Stimulated activated naive CD8-positive, alpha-beta T cell treated with anti-CD3 and anti-CD28 coated beads, Interleukin-15, Interleukin-2, amounts not matched to agents 100 ng/mL and 50 ng/mL, for 24 hours (primary cell): ENCODE results near the gene ADGRV1.

Experiments
- H3K27ac Mint-ChIP-seq: one replicate; pipeline ENCODE4 v1.8.0; 2021; ENCODE audit warnings: mild to moderate bottlenecking, mixed read lengths
- H3K27me3 Mint-ChIP-seq: one replicate; pipeline ENCODE4 v1.8.0; 2021; ENCODE audit warnings: mixed read lengths
- H3K36me3 Mint-ChIP-seq: one replicate; pipeline ENCODE4 v1.8.0; 2021; ENCODE audit warnings: low read depth, mixed read lengths
- H3K4me1 Mint-ChIP-seq: one replicate; pipeline ENCODE4 v1.8.0; 2021; ENCODE audit warnings: low read depth, mixed read lengths
- H3K4me3 Mint-ChIP-seq: one replicate; pipeline ENCODE4 v1.8.0; 2021; ENCODE audit warnings: mild to moderate bottlenecking, mixed read lengths
- H3K9me3 Mint-ChIP-seq: one replicate; pipeline ENCODE4 v1.8.0; 2021; ENCODE audit warnings: mixed read lengths

The ADGRV1 gene

DNA sequence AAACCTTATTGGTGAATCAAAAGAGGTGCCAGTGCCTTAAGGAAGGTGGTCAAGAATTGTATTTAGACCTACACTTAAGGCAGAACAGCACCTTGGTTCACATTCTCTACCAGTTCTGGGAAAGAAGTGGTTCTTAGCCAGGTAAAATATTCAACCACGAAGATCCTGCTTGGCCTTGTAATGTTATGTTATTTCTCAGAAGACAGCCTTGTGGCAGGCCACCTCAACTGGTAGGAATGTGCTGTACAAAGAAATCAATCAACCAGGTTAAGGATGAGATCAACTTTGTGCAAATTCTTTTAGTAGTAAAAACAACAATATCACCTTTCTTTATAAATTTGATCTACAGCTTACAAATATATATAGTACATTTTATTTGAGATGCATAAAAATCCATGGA, 577.7 kb downstream of the ADGRV1 start:
- H3K4me3 Mint-ChIP-seq = no peak overlapping the region
- no peaks in the 10 kb centered on the region for H3K36me3 Mint-ChIP-seq
- peaks cover 3% of the 10 kb centered on the region for H3K27me3 Mint-ChIP-seq
- H3K9me3 Mint-ChIP-seq = no peaks in the 10 kb centered on the region
- peaks cover 12% of the 10 kb centered on the region for H3K4me1 Mint-ChIP-seq
- H3K27ac Mint-ChIP-seq = no peak overlapping the region

DNA sequence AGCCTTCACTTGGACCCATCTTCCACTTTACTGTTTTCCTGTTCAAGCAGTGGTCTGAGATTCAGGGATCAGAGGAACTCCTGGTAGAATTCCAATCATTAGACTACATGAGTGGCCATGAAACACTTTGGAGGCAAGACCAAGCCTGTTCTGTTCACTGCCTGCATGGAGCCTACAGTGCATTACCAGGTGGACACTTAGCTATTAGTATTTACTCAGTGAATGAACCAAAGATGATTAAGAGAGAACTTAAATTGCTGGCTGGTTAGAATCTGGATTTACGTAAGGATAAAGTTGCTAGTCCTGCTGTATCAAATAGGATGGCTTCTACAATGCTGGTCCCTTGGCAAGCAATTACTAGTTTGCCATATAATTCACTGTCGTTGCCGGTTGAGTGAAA, 579.0 kb downstream of the ADGRV1 start:
- no peak overlapping the region for H3K4me3 Mint-ChIP-seq
- H3K9me3 Mint-ChIP-seq = no peaks in the 10 kb centered on the region
- H3K27ac Mint-ChIP-seq = no peak overlapping the region
- no peaks in the 10 kb centered on the region for H3K36me3 Mint-ChIP-seq
- no peaks in the 10 kb centered on the region for H3K27me3 Mint-ChIP-seq
- H3K4me1 Mint-ChIP-seq = peaks cover 14% of the 10 kb centered on the region

- no peaks in the 10 kb centered on the region for H3K9me3 Mint-ChIP-seq
- no peak overlapping the region for H3K4me3 Mint-ChIP-seq
- peaks cover 13% of the 10 kb centered on the region for H3K4me1 Mint-ChIP-seq
- no peaks in the 10 kb centered on the region for H3K27me3 Mint-ChIP-seq
- no peaks in the 10 kb centered on the region for H3K36me3 Mint-ChIP-seq
- no peak overlapping the region for H3K27ac Mint-ChIP-seq
Observed at GRCh38 chr5:91139572-91140200, 581.1 kb downstream of the ADGRV1 start.

GRCh38 chr5:91140657-91141056, 582.1 kb downstream of the ADGRV1 start:
- H3K4me3 Mint-ChIP-seq = no peak overlapping the region
- peaks cover 3% of the 10 kb centered on the region for H3K27me3 Mint-ChIP-seq
- peaks cover 13% of the 10 kb centered on the region for H3K4me1 Mint-ChIP-seq
- H3K36me3 Mint-ChIP-seq = no peaks in the 10 kb centered on the region
- no peaks in the 10 kb centered on the region for H3K9me3 Mint-ChIP-seq
- no peak overlapping the region for H3K27ac Mint-ChIP-seq

DNA sequence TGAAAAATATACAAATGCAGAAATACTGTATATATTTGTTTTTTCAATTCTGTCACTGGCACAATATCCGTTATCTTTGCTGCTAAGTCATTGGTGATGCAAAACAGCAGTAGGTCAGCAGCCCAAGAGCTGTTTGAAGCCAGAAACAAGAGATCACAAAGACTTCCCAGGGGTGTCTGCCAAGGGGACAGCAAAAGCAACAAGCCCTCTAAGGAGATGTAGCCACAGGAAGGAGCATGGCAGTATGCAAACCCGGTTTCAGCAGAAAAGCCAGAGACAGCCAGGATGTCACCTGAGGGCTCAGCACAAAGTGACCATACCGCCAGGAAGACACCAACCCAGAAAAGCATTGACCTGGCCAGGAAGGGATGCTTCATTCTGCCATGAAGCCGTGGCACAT, 583.0 kb downstream of the ADGRV1 start:
- H3K4me1 Mint-ChIP-seq = peaks cover 13% of the 10 kb centered on the region
- H3K9me3 Mint-ChIP-seq = no peaks in the 10 kb centered on the region
- H3K27ac Mint-ChIP-seq = no peak overlapping the region
- H3K4me3 Mint-ChIP-seq = no peak overlapping the region
- H3K27me3 Mint-ChIP-seq = peaks cover 3% of the 10 kb centered on the region
- H3K36me3 Mint-ChIP-seq = no peaks in the 10 kb centered on the region

DNA sequence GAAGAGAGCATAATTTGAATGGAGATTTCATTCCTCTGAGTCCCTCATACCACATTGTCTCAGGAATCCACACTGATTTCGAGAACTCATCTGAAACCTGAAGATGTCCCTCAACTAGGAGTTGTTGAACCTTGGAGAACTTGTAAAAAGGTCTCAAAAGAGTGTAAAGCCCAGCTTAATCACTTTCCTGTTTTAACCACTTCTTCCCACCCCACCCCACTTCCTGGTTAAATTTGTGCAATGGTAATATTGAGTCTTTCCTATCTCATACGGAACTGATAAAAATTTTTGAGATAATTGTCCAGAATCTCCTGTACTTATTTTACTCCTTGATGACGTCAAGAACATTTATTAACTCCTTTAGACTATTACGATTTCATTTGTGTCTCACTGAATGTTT, 583.8 kb downstream of the ADGRV1 start:
- H3K4me3 Mint-ChIP-seq = no peak overlapping the region
- peaks cover 13% of the 10 kb centered on the region for H3K4me1 Mint-ChIP-seq
- H3K9me3 Mint-ChIP-seq = no peaks in the 10 kb centered on the region
- H3K27ac Mint-ChIP-seq = no peak overlapping the region
- no peaks in the 10 kb centered on the region for H3K36me3 Mint-ChIP-seq
- peaks cover 3% of the 10 kb centered on the region for H3K27me3 Mint-ChIP-seq

- peaks cover 3% of the 10 kb centered on the region for H3K27me3 Mint-ChIP-seq
- no peaks in the 10 kb centered on the region for H3K36me3 Mint-ChIP-seq
- no peaks in the 10 kb centered on the region for H3K9me3 Mint-ChIP-seq
- no peak overlapping the region for H3K27ac Mint-ChIP-seq
- peaks cover 13% of the 10 kb centered on the region for H3K4me1 Mint-ChIP-seq
- H3K4me3 Mint-ChIP-seq = no peak overlapping the region
Observed at GRCh38 chr5:91142819-91143218, 584.2 kb downstream of the ADGRV1 start.

GRCh38 chr5:91143840-91144239, 585.2 kb downstream of the ADGRV1 start:
- Mint-ChIP-seq H3K27ac (no peak overlapping the region), H3K4me1 (peaks cover 13% of the 10 kb centered on the region), H3K27me3 (peaks cover 3% of the 10 kb centered on the region), H3K9me3 (no peaks in the 10 kb centered on the region), H3K4me3 (no peak overlapping the region), H3K36me3 (no peaks in the 10 kb centered on the region)

- Mint-ChIP-seq H3K27ac (no peak overlapping the region), H3K4me3 (no peak overlapping the region), H3K27me3 (peaks cover 3% of the 10 kb centered on the region), H3K36me3 (no peaks in the 10 kb centered on the region), H3K4me1 (peaks cover 12% of the 10 kb centered on the region), H3K9me3 (no peaks in the 10 kb centered on the region)
Observed at GRCh38 chr5:91144491-91145332, 586.1 kb downstream of the ADGRV1 start.

GRCh38 chr5:91145333-91145620, 586.7 kb downstream of the ADGRV1 start:
- Mint-ChIP-seq H3K4me3 (no peak overlapping the region), H3K9me3 (no peaks in the 10 kb centered on the region), H3K36me3 (no peaks in the 10 kb centered on the region), H3K4me1 (peaks cover 12% of the 10 kb centered on the region), H3K27me3 (peaks cover 3% of the 10 kb centered on the region), H3K27ac (no peak overlapping the region)

DNA sequence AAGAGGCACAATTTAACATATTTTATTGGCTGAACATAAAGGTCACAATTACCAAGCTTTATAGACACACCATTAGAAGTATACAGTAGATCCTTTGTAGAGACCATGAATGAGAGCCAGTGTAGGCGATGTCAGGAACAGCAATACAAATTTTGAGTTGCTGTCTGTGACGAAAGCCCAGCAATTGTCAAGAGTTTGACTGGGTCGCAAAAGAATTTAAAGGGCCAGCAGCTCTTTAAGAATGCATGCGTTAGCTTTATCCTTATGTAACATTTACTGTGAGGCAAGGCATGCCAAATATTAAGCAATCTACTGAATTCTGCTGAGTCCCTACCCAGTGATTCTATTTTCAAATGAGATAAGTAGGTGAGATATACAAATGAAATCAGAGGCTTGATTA, 587.6 kb downstream of the ADGRV1 start:
- Mint-ChIP-seq H3K4me3 (no peak overlapping the region), H3K27ac (no peak overlapping the region), H3K4me1 (peaks cover 19% of the 10 kb centered on the region), H3K36me3 (no peaks in the 10 kb centered on the region), H3K27me3 (peaks cover 3% of the 10 kb centered on the region), H3K9me3 (no peaks in the 10 kb centered on the region)

DNA sequence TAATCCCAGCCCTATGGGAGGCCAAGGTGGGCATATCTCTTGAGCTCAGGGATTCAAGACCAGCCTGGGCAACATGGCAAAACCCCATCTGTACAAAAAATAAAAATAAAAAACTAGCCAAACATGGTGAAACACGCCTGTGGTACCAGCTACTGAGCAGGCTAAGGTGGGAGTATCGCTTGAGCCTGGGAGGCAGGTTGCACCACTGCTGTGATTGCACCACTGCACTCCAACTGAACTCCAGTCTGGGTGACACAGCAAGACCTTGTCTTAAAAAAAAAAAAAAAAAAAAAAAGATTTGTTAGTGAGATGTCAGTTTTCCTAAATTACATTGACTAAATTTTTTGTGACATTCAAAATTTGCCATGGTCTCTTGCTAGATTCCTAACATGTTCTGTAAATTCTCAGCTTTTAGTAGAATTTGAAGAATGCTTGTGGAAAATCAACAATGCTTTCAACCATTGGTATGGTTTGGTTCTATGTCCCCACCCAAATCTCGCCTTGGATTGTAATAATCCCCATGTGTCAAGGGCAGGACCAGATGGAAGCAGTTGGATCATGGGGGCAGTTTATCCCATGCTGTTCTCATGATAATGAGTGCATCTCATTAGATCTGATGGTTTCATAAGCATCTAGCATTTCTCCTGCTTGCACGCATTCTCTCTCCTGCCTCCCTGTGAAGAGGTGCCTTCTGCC, 588.5 kb downstream of the ADGRV1 start:
- Mint-ChIP-seq H3K36me3 (no peaks in the 10 kb centered on the region), H3K4me3 (no peak overlapping the region), H3K9me3 (no peaks in the 10 kb centered on the region), H3K27ac (no peak overlapping the region), H3K27me3 (peaks cover 3% of the 10 kb centered on the region), H3K4me1 (peaks cover 19% of the 10 kb centered on the region)

- Mint-ChIP-seq H3K9me3 (no peaks in the 10 kb centered on the region), H3K4me3 (no peak overlapping the region), H3K27ac (no peak overlapping the region), H3K27me3 (peaks cover 2% of the 10 kb centered on the region), H3K36me3 (no peaks in the 10 kb centered on the region), H3K4me1 (peaks cover 11% of the 10 kb centered on the region)
Observed at GRCh38 chr5:91150234-91150633, 591.6 kb downstream of the ADGRV1 start.

DNA sequence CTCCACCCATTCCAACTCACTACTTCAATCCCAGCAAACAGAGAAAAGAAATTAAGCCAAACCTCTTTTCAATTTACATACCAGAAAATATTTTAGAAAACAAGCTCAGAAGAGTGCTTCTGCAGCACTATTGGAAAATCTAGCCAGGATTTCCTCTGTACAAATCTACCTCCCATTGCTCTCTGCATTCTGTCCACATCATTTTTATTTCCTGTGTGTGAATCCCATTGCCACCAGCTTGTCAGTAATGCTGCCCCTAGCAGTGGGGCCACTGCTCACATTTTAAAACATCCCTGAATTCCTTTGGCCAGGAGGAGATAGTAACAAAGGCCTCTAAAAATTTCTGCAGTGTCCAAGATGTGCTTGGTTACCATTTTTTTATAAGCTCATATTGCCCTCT, 592.0 kb downstream of the ADGRV1 start:
- peaks cover 11% of the 10 kb centered on the region for H3K4me1 Mint-ChIP-seq
- H3K36me3 Mint-ChIP-seq = no peaks in the 10 kb centered on the region
- no peaks in the 10 kb centered on the region for H3K9me3 Mint-ChIP-seq
- H3K4me3 Mint-ChIP-seq = no peak overlapping the region
- no peak overlapping the region for H3K27ac Mint-ChIP-seq
- no peaks in the 10 kb centered on the region for H3K27me3 Mint-ChIP-seq

GRCh38 chr5:91151947-91152346, 593.4 kb downstream of the ADGRV1 start:
- no peaks in the 10 kb centered on the region for H3K36me3 Mint-ChIP-seq
- peaks cover 11% of the 10 kb centered on the region for H3K4me1 Mint-ChIP-seq
- H3K4me3 Mint-ChIP-seq = no peak overlapping the region
- H3K9me3 Mint-ChIP-seq = no peaks in the 10 kb centered on the region
- no peak overlapping the region for H3K27ac Mint-ChIP-seq
- no peaks in the 10 kb centered on the region for H3K27me3 Mint-ChIP-seq
